Measurements from ENCODE around the gene MPST. TPM values are rescaled to one million over a fixed set of nuclear protein-coding genes. Genes with fewer than 3 reads are reported as not detected.

Gene MPST
- 51.5 and 76.8 TPM in 2 replicates for total RNA-seq
- 13.5 and 14.8 TPM in 2 replicates for polyA plus RNA-seq
- polyA plus RNA-seq (2012): 30.6 and 37.6 TPM in 2 replicates
- polyA minus RNA-seq (ENCODE audit: low replicate concordance): 11.8 and 20.9 TPM in 2 replicates

GRCh38 chr22:37019309-37020191 is at the start of gene MPST, which contains the start of gene TST:
MPST (plus strand) TSS chr22:37019742; CDS start chr22:37019837, 95 bp downstream.
TST (minus strand) TSS chr22:37019447; CDS start chr22:37018732, 715 bp downstream.
- Histone ChIP-seq H3K36me3 (ENCODE audit: control insufficient read depth, insufficient read depth, low read length) (no peaks in the 10 kb centered on the region), H3K4me2 (ENCODE audit: extremely low read depth, insufficient read depth, low read length) (peak within 1 kb of the TSS; percentile 92), H3K27me3 (ENCODE audit: control insufficient read depth, insufficient read depth, low read length) (no peaks in the 10 kb centered on the region), H2AFZ (ENCODE audit: low read length) (peak within 1 kb of the TSS; percentile 96), H3K79me2 (ENCODE audit: control insufficient read depth, insufficient read depth, low read length) (peaks cover 5% of the 10 kb centered on the region), H4K20me1 (ENCODE audit: control insufficient read depth, extremely low read depth, insufficient read depth, low read length) (no peaks in the 10 kb centered on the region), H3K9ac (ENCODE audit: insufficient read depth, low read length) (peak within 1 kb of the TSS; percentile 85), H3K4me3 (replicated peaks in 1 of 4; ENCODE audit: control extremely low read depth in 1 of 4, insufficient read depth in 1 of 4, low read depth in 3 of 4, low read length in 4 of 4) (peak within 1 kb of the TSS; percentile 76 to 88 (median 84)), H3K27ac (ENCODE audit: insufficient read depth, low read length) (peak within 1 kb of the TSS; percentile 50), H3K9me3 (ENCODE audit: control insufficient read depth, insufficient read depth, low read depth, low read length) (no peaks in the 10 kb centered on the region), H3K4me1 (ENCODE audit: control insufficient read depth, extremely low read depth, insufficient read depth, low read length) (peaks cover 4% of the 10 kb centered on the region)
- no peak for TF ChIP-seq CTCF (conservative IDR thresholded peaks at IDR 0.05 in 1 of 2, IDR thresholded peaks at IDR 0.05 in 1 of 2; ENCODE audit: low read depth in 1 of 2, low read length in 2 of 2)
- TF ChIP-seq EZH2 (IDR thresholded peaks at IDR 0.05; ENCODE audit: low read length, missing control alignments): no peak
- peak; percentile 62 to 69 for DNase-seq (ENCODE audit: low read depth in 2 of 2)

GRCh38 chr22:36971341-36972125 is 48.0 kb upstream of the MPST start:
- H3K27me3 ChIP-seq (ENCODE audit: control insufficient read depth, insufficient read depth, low read length): no peaks in the 10 kb centered on the region
- no peaks in the 10 kb centered on the region for H3K36me3 ChIP-seq (ENCODE audit: control insufficient read depth, insufficient read depth, low read length)
- TF ChIP-seq CTCF (conservative IDR thresholded peaks at IDR 0.05 in 1 of 2, IDR thresholded peaks at IDR 0.05 in 1 of 2; ENCODE audit: low read depth in 1 of 2, low read length in 2 of 2): no peak
- TF ChIP-seq EZH2 (IDR thresholded peaks at IDR 0.05; ENCODE audit: low read length, missing control alignments): no peak
- no peaks in the 10 kb centered on the region for H3K4me1 ChIP-seq (ENCODE audit: control insufficient read depth, extremely low read depth, insufficient read depth, low read length)
- no peak overlapping the region for H3K27ac ChIP-seq (ENCODE audit: insufficient read depth, low read length)
- no peaks in the 10 kb centered on the region for H3K79me2 ChIP-seq (ENCODE audit: control insufficient read depth, insufficient read depth, low read length)
- H3K9me3 ChIP-seq (ENCODE audit: control insufficient read depth, insufficient read depth, low read depth, low read length): no peaks in the 10 kb centered on the region
- H3K9ac ChIP-seq (ENCODE audit: insufficient read depth, low read length): no peak overlapping the region
- H4K20me1 ChIP-seq (ENCODE audit: control insufficient read depth, extremely low read depth, insufficient read depth, low read length): no peaks in the 10 kb centered on the region
- H3K4me2 ChIP-seq (ENCODE audit: extremely low read depth, insufficient read depth, low read length): no peak overlapping the region
- no peak for DNase-seq (ENCODE audit: low read depth in 2 of 2)
- no peak overlapping the region for H3K4me3 ChIP-seq (replicated peaks in 1 of 4; ENCODE audit: control extremely low read depth in 1 of 4, insufficient read depth in 1 of 4, low read depth in 3 of 4, low read length in 4 of 4)
- H2AFZ ChIP-seq (ENCODE audit: low read length): no peak overlapping the region

- H3K9me3 ChIP-seq (ENCODE audit: control insufficient read depth, insufficient read depth, low read depth, low read length): no peaks in the 10 kb centered on the region
- no peak overlapping the region for H3K9ac ChIP-seq (ENCODE audit: insufficient read depth, low read length)
- H3K27ac ChIP-seq (ENCODE audit: insufficient read depth, low read length): no peak overlapping the region
- no peaks in the 10 kb centered on the region for H3K4me1 ChIP-seq (ENCODE audit: control insufficient read depth, extremely low read depth, insufficient read depth, low read length)
- H3K79me2 ChIP-seq (ENCODE audit: control insufficient read depth, insufficient read depth, low read length): no peaks in the 10 kb centered on the region
- TF ChIP-seq CTCF (conservative IDR thresholded peaks at IDR 0.05 in 1 of 2, IDR thresholded peaks at IDR 0.05 in 1 of 2; ENCODE audit: low read depth in 1 of 2, low read length in 2 of 2) (no peak), EZH2 (IDR thresholded peaks at IDR 0.05; ENCODE audit: low read length, missing control alignments) (no peak)
- H3K4me2 ChIP-seq (ENCODE audit: extremely low read depth, insufficient read depth, low read length): no peak overlapping the region
- no peaks in the 10 kb centered on the region for H3K27me3 ChIP-seq (ENCODE audit: control insufficient read depth, insufficient read depth, low read length)
- no peaks in the 10 kb centered on the region for H3K36me3 ChIP-seq (ENCODE audit: control insufficient read depth, insufficient read depth, low read length)
- H3K4me3 ChIP-seq (replicated peaks in 1 of 4; ENCODE audit: control extremely low read depth in 1 of 4, insufficient read depth in 1 of 4, low read depth in 3 of 4, low read length in 4 of 4): no peak overlapping the region
- H4K20me1 ChIP-seq (ENCODE audit: control insufficient read depth, extremely low read depth, insufficient read depth, low read length): no peaks in the 10 kb centered on the region
- DNase-seq (ENCODE audit: low read depth in 2 of 2): no peak
- no peak overlapping the region for H2AFZ ChIP-seq (ENCODE audit: low read length)
Observed at GRCh38 chr22:36976606-36977005, 42.9 kb upstream of the MPST start.

All from fibroblast of lung (primary cell).